HepG2 (cell line): ENCODE measurements around the gene POLR3GL. TPM values are rescaled to one million over a fixed set of nuclear protein-coding genes. Genes with fewer than 3 reads are reported as not detected.

Source experiments
- ATF7-NPFF ChIP-seq: sonication (generic); formaldehyde crosslinking; IDR thresholded peaks from 2 replicates; pipeline ENCODE4 v1.8.1; 2023; ENCODE audit warnings: mild to moderate bottlenecking, low read depth, missing genetic modification reagents, moderate library complexity
- CBX5 ChIP-seq: sonication (generic); formaldehyde crosslinking; IDR thresholded peaks from 2 replicates; pipeline ENCODE4 v1.4.0; 2020; ENCODE audit warnings: missing genetic modification reagents, borderline replicate concordance
- CHD4 ChIP-seq: fragments of 200-600 bp; sonication (generic); IDR thresholded peaks from 2 replicates; pipeline ENCODE4 v1.7.0; 2017; ENCODE audit warnings: mild to moderate bottlenecking, low read length, borderline replicate concordance
- DPF2 ChIP-seq: sonication (generic); formaldehyde crosslinking; IDR thresholded peaks from 2 replicates; pipeline ENCODE4 v1.4.0; 2020; ENCODE audit warnings: mild to moderate bottlenecking, low read depth, missing genetic modification reagents, borderline replicate concordance
- ETV5 ChIP-seq: IDR thresholded peaks from 2 replicates; pipeline ENCODE4 v1.6.1; 2018; ENCODE audit warnings: missing biosample characterization, missing genetic modification reagents, inconsistent platforms, borderline replicate concordance
- GPN1 ChIP-seq: sonication (generic); formaldehyde crosslinking; IDR thresholded peaks from 2 replicates; pipeline ENCODE4 v1.5.1; 2020; ENCODE audit warnings: missing genetic modification reagents, borderline replicate concordance
- GZF1 ChIP-seq: sonication (generic); formaldehyde crosslinking; IDR thresholded peaks from 2 replicates; pipeline ENCODE4 v1.5.1; 2020; ENCODE audit warnings: mild to moderate bottlenecking, missing genetic modification reagents
- HES4 ChIP-seq: sonication (generic); formaldehyde crosslinking; IDR thresholded peaks from 2 replicates; pipeline ENCODE4 v1.9.0; 2021; ENCODE audit warnings: mild to moderate bottlenecking, missing genetic modification reagents, borderline replicate concordance
- POGZ ChIP-seq: sonication (generic); formaldehyde crosslinking; IDR thresholded peaks from 2 replicates; pipeline ENCODE4 v1.4.0; 2020; ENCODE audit warnings: mild to moderate bottlenecking, missing genetic modification reagents
- RXRB ChIP-seq: IDR thresholded peaks from 2 replicates; pipeline ENCODE4 v1.6.1; 2016; ENCODE audit warnings: borderline replicate concordance, missing genetic modification reagents, missing compliant biosample characterization
- SNRNP70 ChIP-seq: fragments of 200-400 bp; formaldehyde crosslinking; IDR thresholded peaks from 2 replicates; pipeline ENCODE4 v1.6.1; 2017; ENCODE audit warnings: mild to moderate bottlenecking, low read depth, low read length, moderate library complexity
- TEAD2 ChIP-seq: sonication (generic); formaldehyde crosslinking; IDR thresholded peaks from 2 replicates; pipeline ENCODE4 v1.9.0; 2021; ENCODE audit warnings: missing genetic modification reagents
- ZFY ChIP-seq: sonication (generic); formaldehyde crosslinking; IDR thresholded peaks from 2 replicates; pipeline ENCODE4 v1.4.0; 2020; ENCODE audit warnings: missing genetic modification reagents
- ZNF12 ChIP-seq: sonication (generic); formaldehyde crosslinking; IDR thresholded peaks from 2 replicates; pipeline ENCODE4 v1.5.0; 2020; ENCODE audit warnings: missing genetic modification reagents
- ZNF326 ChIP-seq: sonication (generic); formaldehyde crosslinking; IDR thresholded peaks from 2 replicates; pipeline ENCODE4 v1.4.0; 2020; ENCODE audit warnings: missing genetic modification reagents, borderline replicate concordance
- ZNF549 ChIP-seq: sonication (generic); formaldehyde crosslinking; IDR thresholded peaks from 2 replicates; pipeline ENCODE4 v1.5.0; 2020; ENCODE audit warnings: missing genetic modification reagents
- ZNF746 ChIP-seq: sonication (generic); formaldehyde crosslinking; IDR thresholded peaks from 2 replicates; pipeline ENCODE4 v1.8.0; 2022; ENCODE audit warnings: mild to moderate bottlenecking, missing genetic modification reagents
- ZSCAN22 ChIP-seq: sonication (generic); formaldehyde crosslinking; IDR thresholded peaks from 2 replicates; pipeline ENCODE4 v1.4.0; 2020; ENCODE audit warnings: mild to moderate bottlenecking, missing genetic modification reagents
- polyA plus RNA-seq, 8 experiments: library from polyadenylated mRNA; depleted of rRNA in 3 of 8; stranded (reverse) in 7 of 8; unstranded in 1 of 8; fragments of >200 nt; fragmentation: Illumina TruSeq in 4 of 8; extraction: Trizol in 4 of 8; gene quantifications; 2 replicates each; pipeline versions ENCODE4 v1.2.1 to v1.2.3, GENCODE V29; 2011 to 2016; ENCODE audit warnings: low read depth in 4 of 8, missing spikeins in 1 of 8, mixed read lengths in 1 of 8; ENCODE audit not compliant: insufficient read depth in 1 of 8
- total RNA-seq, 5 experiments: library from RNA; depleted of rRNA; stranded (reverse); fragments of >200 nt; fragmentation: Illumina TruSeq; extraction: Trizol; gene quantifications; 2 replicates each; pipeline ENCODE4 v1.2.3, GENCODE V29; 2016; ENCODE audit warnings: low read depth in 1 of 5
- TF ChIP-seq, protein P1 (sequence below): sonication (generic); IDR thresholded peaks from 2 replicates; pipeline ENCODE4 v1.6.1; 2016; ENCODE audit warnings: low read depth, borderline replicate concordance
- TF ChIP-seq, protein P2 (sequence below): sonication (generic); formaldehyde crosslinking; IDR thresholded peaks from 2 replicates; pipeline ENCODE4 v1.4.0; 2020; ENCODE audit warnings: missing genetic modification reagents
- TF ChIP-seq, protein P3 (sequence below): sonication (generic); formaldehyde crosslinking; conservative IDR thresholded peaks from 2 replicates; pipeline ENCODE4 v1.4.0; 2020; ENCODE audit warnings: mild to moderate bottlenecking, missing genetic modification reagents, moderate library complexity
- TF ChIP-seq, protein P4 (sequence below): sonication (generic); formaldehyde crosslinking; conservative IDR thresholded peaks from 2 replicates; pipeline ENCODE4 v1.5.0; 2020; ENCODE audit warnings: missing genetic modification reagents

POLR3GL gene
- total and polyA plus RNA-seq, 2 of the 13 experiments (the other 11 are each of a cell fraction or from before 2014, with no cell fraction given), result 11.5 to 12.4 TPM

DNA sequence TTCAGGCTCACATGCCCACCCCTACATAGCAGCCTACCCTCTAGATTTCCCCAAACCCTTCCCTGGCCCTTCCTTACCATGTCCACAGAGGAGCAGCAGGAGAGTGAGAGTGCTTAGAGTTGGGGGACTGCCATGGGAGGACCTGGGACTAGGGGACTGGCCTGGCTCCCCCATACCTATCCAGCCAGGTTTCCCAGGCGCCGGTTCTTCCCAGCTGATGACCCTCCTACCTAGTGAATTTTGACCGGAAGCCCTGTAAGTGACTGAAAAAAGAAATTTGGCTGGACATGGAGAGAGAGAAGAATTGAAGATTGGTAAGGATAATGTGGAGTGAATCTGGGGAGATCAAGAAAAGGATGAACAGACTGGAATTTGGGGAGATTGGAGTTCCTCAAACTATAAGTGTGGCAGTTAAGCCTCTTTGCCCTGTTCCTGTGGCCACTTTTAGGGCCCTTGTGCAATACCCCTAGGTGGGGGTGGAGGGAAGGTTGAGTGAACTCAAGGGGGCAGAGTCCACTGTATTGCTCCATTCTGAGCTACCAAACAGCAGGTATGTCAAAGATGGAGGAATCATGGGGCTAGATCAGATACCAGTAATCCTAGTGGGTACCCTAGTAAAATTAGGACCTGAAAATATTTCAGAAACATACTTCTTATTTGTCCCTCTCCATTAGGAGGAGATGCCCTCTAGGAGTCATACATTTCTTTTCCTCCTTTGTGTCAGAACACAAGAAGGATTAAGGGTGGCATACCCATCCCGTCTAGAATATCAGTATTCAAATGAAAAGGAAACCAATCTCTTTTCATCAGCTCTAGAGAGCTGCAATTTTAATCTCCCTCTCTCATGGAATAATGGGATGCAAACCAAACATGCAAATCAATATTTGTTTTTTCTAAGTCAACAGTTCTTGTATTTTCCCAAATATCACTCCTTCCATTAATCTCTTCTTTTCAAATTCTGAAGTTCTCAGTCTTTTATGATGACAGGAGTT is 55.9 kb downstream of the POLR3GL start (continued):
- TF ChIP-seq ZNF326 (no peak), ATF7-NPFF (CRISPR knock-in tag) (no peak), CBX5 (CRISPR knock-in tag) (peak; percentile 78; the same call in 1 of the 2 replicates), ZFY (CRISPR knock-in tag) (no peak), GPN1 (no peak), GZF1 (CRISPR knock-in tag) (no peak), ETV5 (CRISPR knock-in tag) (peak; percentile 44; the same call in 1 of the 2 replicates), HES4 (CRISPR knock-in tag) (no peak), ZNF746 (CRISPR knock-in tag) (no peak), RXRB (CRISPR knock-in tag) (peak; percentile 79), SNRNP70 (no peak), ZNF12 (CRISPR knock-in tag) (peak; percentile 59; the same call in 1 of the 2 replicates), ZNF549 (CRISPR knock-in tag) (no peak), TEAD2 (CRISPR knock-in tag) (no peak), POGZ (CRISPR knock-in tag) (peak; percentile 75), CHD4 (no peak), ZSCAN22 (CRISPR knock-in tag) (no peak), DPF2 (CRISPR knock-in tag) (peak; percentile 64; the same call in 1 of the 2 replicates)
- TF ChIP-seq, protein P1, sequence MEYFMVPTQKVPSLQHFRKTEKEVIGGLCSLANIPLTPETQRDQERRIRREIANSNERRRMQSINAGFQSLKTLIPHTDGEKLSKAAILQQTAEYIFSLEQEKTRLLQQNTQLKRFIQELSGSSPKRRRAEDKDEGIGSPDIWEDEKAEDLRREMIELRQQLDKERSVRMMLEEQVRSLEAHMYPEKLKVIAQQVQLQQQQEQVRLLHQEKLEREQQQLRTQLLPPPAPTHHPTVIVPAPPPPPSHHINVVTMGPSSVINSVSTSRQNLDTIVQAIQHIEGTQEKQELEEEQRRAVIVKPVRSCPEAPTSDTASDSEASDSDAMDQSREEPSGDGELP, result no peak; the same call in 1 of the 2 replicates
- TF ChIP-seq, protein P2, sequence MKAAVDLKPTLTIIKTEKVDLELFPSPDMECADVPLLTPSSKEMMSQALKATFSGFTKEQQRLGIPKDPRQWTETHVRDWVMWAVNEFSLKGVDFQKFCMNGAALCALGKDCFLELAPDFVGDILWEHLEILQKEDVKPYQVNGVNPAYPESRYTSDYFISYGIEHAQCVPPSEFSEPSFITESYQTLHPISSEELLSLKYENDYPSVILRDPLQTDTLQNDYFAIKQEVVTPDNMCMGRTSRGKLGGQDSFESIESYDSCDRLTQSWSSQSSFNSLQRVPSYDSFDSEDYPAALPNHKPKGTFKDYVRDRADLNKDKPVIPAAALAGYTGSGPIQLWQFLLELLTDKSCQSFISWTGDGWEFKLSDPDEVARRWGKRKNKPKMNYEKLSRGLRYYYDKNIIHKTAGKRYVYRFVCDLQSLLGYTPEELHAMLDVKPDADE (CRISPR knock-in tag), result no peak
- TF ChIP-seq, protein P3, sequence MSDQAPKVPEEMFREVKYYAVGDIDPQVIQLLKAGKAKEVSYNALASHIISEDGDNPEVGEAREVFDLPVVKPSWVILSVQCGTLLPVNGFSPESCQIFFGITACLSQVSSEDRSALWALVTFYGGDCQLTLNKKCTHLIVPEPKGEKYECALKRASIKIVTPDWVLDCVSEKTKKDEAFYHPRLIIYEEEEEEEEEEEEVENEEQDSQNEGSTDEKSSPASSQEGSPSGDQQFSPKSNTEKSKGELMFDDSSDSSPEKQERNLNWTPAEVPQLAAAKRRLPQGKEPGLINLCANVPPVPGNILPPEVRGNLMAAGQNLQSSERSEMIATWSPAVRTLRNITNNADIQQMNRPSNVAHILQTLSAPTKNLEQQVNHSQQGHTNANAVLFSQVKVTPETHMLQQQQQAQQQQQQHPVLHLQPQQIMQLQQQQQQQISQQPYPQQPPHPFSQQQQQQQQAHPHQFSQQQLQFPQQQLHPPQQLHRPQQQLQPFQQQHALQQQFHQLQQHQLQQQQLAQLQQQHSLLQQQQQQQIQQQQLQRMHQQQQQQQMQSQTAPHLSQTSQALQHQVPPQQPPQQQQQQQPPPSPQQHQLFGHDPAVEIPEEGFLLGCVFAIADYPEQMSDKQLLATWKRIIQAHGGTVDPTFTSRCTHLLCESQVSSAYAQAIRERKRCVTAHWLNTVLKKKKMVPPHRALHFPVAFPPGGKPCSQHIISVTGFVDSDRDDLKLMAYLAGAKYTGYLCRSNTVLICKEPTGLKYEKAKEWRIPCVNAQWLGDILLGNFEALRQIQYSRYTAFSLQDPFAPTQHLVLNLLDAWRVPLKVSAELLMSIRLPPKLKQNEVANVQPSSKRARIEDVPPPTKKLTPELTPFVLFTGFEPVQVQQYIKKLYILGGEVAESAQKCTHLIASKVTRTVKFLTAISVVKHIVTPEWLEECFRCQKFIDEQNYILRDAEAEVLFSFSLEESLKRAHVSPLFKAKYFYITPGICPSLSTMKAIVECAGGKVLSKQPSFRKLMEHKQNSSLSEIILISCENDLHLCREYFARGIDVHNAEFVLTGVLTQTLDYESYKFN (CRISPR knock-in tag), result peak; percentile 79
- TF ChIP-seq, protein P4, sequence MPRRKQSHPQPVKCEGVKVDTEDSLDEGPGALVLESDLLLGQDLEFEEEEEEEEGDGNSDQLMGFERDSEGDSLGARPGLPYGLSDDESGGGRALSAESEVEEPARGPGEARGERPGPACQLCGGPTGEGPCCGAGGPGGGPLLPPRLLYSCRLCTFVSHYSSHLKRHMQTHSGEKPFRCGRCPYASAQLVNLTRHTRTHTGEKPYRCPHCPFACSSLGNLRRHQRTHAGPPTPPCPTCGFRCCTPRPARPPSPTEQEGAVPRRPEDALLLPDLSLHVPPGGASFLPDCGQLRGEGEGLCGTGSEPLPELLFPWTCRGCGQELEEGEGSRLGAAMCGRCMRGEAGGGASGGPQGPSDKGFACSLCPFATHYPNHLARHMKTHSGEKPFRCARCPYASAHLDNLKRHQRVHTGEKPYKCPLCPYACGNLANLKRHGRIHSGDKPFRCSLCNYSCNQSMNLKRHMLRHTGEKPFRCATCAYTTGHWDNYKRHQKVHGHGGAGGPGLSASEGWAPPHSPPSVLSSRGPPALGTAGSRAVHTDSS, result no peak
